Skeletal muscle tissue (tissue), 4 donors: Measurements from ENCODE around the gene LGALS7B. TPM values are rescaled to one million over a fixed set of nuclear protein-coding genes. Genes with fewer than 3 reads are reported as not detected.
"Not testable (repeated sequence)": the region's sequence is repeated elsewhere in the genome, so short reads cannot be mapped to it uniquely, and the experiment has no call there.

Source experiments
- H3K27ac ChIP-seq: one replicate; pipeline ENCODE4 v1.7.0; 2013; ENCODE audit warnings: mild to moderate bottlenecking, low read depth, low read length, inconsistent platforms
- H3K27me3 ChIP-seq, 3 donors: one replicate each; pipeline ENCODE4 v1.7.0; 2013; ENCODE audit warnings: low read length in 3 of 3; ENCODE audit not compliant: control insufficient read depth in 3 of 3, insufficient read depth in 3 of 3
- H3K36me3 ChIP-seq, 3 donors: one replicate each; pipeline ENCODE4 v1.7.0; 2013; ENCODE audit warnings: low read length in 3 of 3; ENCODE audit not compliant: control insufficient read depth in 3 of 3, insufficient read depth in 3 of 3
- H3K4me1 ChIP-seq, 3 donors: one replicate each; pipeline ENCODE4 v1.7.0; 2013; ENCODE audit warnings: low read length in 3 of 3, mild to moderate bottlenecking in 3 of 3; ENCODE audit not compliant: control insufficient read depth in 3 of 3, insufficient read depth in 3 of 3
- H3K4me3 ChIP-seq, 3 donors: one replicate each; pipeline ENCODE4 v1.7.0; 2013; ENCODE audit warnings: low read length in 3 of 3
- H3K9ac ChIP-seq, 3 donors: one replicate each; pipeline ENCODE4 v1.7.0; 2013; ENCODE audit warnings: low read length in 3 of 3, mild to moderate bottlenecking in 3 of 3, moderate library complexity in 2 of 3, low read depth in 1 of 3
- H3K9me3 ChIP-seq, 3 donors: one replicate each; pipeline ENCODE4 v1.7.0; 2013; ENCODE audit warnings: low read length in 3 of 3; ENCODE audit not compliant: control insufficient read depth in 3 of 3
- total RNA-seq: library from RNA; depleted of rRNA; stranded (reverse); fragments of >200 nt; gene quantifications from one replicate; pipeline ENCODE4 v1.2.3, GENCODE V29; 2014
- donor health status: Osteomylitis.

LGALS7B gene
- total RNA-seq, 1 donor from 2014 or later: not detected

DNA sequence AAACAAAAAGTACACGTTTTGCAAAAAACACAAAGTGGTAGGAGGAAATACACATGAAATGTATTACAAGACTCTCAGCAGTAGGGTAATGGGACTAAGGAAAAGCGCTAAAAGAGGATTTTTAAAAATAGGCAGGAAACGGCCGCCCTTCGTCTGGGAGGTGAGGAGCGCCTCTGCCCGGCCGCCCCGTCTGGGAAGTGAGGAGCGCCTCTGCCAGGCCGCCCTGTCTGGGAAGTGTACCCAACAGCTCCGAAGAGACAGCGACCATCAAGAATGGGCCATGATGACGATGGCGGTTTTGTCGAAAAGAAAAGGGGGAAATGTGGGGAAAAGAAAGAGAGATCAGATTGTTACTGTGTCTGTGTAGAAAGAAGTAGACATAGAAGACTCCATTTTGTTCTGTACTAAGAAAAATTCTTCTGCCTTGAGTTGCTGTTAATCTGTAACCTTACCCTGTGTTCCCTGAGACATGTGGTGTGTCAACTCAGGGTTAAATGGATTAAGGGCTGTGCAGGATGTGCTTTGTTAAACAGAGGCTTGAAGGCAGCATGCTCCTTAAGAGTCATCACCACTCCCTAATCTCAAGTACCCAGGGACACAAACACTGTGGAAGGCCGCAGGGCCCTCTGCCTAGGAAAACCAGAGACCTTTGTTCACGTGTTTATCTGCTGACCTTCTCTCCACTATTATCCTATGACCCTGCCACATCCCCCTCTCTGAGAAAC is 18.5 kb downstream of the LGALS7B start:
- not testable (repeated sequence) for H3K4me1 ChIP-seq, H3K27ac ChIP-seq, H3K36me3 ChIP-seq, H3K27me3 ChIP-seq, H3K9ac ChIP-seq, H3K9me3 ChIP-seq, H3K4me3 ChIP-seq

GRCh38 chr19:38808741-38809140 is 19.7 kb downstream of the LGALS7B start:
- Histone ChIP-seq H3K36me3 (peaks cover 0 to 9% (median 1%) of the 10 kb centered on the region in 3 donors), H3K4me1 (no peaks in the 10 kb centered on the region), H3K27ac (no peak overlapping the region), H3K27me3 (no peaks in the 10 kb centered on the region), H3K9me3 (no peaks in the 10 kb centered on the region), H3K9ac (no peak overlapping the region), H3K4me3 (no peak overlapping the region)

DNA sequence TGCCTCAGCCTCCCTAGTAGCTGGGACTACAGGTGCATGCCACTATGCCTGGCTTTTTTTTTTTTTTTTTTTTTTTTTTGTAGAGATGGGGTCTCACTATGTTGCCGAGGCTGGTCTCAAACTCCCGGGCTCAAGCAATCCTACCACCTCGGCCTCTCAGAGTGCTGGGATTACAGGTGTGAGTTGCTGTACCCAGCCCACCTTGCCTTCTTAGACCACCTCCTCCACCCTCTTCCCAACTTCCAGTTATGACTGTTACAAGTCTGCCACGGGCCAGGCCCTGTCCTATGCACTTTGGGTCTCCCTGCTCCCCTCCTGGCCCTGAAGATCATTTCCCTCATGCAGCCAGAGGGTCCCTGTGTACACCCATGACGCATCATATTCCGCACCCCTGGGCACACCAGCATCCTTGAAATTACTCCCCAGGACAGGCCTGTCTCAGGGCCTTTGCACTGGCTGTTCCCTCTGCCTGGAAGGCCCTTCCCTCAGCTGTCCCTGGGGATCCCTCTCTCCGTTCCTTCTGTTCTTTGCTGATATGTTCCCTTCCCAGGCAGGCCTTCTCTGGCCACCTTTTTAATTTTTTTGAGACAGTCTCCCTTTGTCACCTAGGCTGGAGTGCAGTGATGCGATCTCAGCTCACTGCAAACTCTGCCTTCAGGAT is 20.7 kb downstream of the LGALS7B start:
- no peaks in the 10 kb centered on the region for H3K9me3 ChIP-seq
- no peaks in the 10 kb centered on the region for H3K4me1 ChIP-seq
- no peaks in the 10 kb centered on the region for H3K27me3 ChIP-seq
- peaks cover 0 to 7% (median 0%) of the 10 kb centered on the region in 3 donors for H3K36me3 ChIP-seq
- H3K9ac ChIP-seq: no peak overlapping the region
- no peak overlapping the region for H3K27ac ChIP-seq
- H3K4me3 ChIP-seq: no peak overlapping the region

- Histone ChIP-seq H3K36me3 (peaks cover 23 to 27% (median 24%) of the 10 kb centered on the region in 3 donors), H3K4me1 (no peaks in the 10 kb centered on the region), H3K27ac (no peak overlapping the region), H3K9ac (no peak overlapping the region), H3K27me3 (no peaks in the 10 kb centered on the region), H3K4me3 (no peak overlapping the region), H3K9me3 (no peaks in the 10 kb centered on the region)
Measured at GRCh38 chr19:38812009-38812840, 23.2 kb downstream of the LGALS7B start.

GRCh38 chr19:38812841-38813320 is 23.9 kb downstream of the LGALS7B start, which contains the start of gene LGALS4:
TSS of gene LGALS4 (minus strand) at chr19:38812945. CDS start at chr19:38812886, 59 bp downstream.
- no peaks in the 10 kb centered on the region for H3K27me3 ChIP-seq
- H3K36me3 ChIP-seq: peaks cover 28 to 32% (median 29%) of the 10 kb centered on the region in 3 donors
- no peak within 1 kb of the TSS for H3K27ac ChIP-seq
- H3K9me3 ChIP-seq: no peaks in the 10 kb centered on the region
- H3K4me1 ChIP-seq: no peaks in the 10 kb centered on the region
- no peak within 1 kb of the TSS for H3K4me3 ChIP-seq
- no peak within 1 kb of the TSS for H3K9ac ChIP-seq

DNA sequence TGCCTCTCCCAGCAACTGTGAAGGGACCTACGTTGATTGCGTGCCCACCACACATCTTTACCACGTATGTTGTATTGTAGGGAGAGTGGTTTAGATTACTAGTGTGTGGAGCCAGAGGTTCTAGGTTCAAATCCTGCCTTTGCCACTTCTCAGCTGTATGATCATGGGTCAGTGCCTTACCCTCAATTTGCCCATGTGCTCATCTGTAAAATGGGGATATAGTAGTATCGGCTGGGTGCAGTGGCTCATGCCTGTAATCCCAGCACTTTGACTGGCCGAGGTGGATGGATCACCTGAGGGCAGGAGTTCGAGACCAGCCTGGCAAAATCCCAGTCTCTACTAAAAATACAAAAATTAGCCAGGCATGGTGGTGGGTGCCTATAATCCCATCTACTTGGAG is 24.3 kb downstream of the LGALS7B start:
- Histone ChIP-seq H3K4me3 (no peak overlapping the region), H3K27me3 (no peaks in the 10 kb centered on the region), H3K27ac (no peak overlapping the region), H3K9ac (no peak overlapping the region), H3K4me1 (no peaks in the 10 kb centered on the region), H3K36me3 (peaks cover 28 to 36% (median 33%) of the 10 kb centered on the region in 3 donors), H3K9me3 (no peaks in the 10 kb centered on the region)

DNA sequence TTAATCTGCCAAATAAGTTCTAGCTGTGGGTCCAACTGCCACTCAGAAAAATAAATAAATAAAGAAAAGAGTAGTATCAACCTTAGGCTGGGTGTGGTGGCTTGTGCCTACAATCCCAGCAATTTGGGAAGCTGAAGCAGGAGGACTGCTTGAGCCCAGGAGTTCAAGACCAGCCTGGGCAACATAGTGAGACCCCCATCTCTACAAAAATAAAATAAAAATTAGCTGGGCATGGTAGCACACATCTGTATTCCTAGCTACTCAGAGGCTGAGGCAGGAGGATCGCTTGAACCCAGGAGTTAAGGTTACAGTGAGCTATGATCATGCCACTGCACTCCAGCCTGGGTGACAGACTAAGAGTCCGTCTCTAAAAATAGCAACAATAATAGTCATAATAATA is 24.9 kb downstream of the LGALS7B start:
- H3K27ac ChIP-seq, H3K4me3 ChIP-seq, H3K9me3 ChIP-seq, H3K27me3 ChIP-seq, H3K9ac ChIP-seq, H3K4me1 ChIP-seq: not testable (repeated sequence)
- H3K36me3 ChIP-seq: peaks cover 28 to 36% (median 33%) of the 10 kb centered on the region in 3 donors

- Histone ChIP-seq H3K27me3 (no peaks in the 10 kb centered on the region), H3K4me3 (no peak overlapping the region), H3K27ac (no peak overlapping the region), H3K4me1 (peaks cover 7 to 15% (median 13%) of the 10 kb centered on the region in 3 donors), H3K9ac (no peak overlapping the region), H3K36me3 (peaks cover 28 to 33% (median 33%) of the 10 kb centered on the region in 3 donors), H3K9me3 (no peaks in the 10 kb centered on the region)
Measured at GRCh38 chr19:38815059-38816001, 26.3 kb downstream of the LGALS7B start.

DNA sequence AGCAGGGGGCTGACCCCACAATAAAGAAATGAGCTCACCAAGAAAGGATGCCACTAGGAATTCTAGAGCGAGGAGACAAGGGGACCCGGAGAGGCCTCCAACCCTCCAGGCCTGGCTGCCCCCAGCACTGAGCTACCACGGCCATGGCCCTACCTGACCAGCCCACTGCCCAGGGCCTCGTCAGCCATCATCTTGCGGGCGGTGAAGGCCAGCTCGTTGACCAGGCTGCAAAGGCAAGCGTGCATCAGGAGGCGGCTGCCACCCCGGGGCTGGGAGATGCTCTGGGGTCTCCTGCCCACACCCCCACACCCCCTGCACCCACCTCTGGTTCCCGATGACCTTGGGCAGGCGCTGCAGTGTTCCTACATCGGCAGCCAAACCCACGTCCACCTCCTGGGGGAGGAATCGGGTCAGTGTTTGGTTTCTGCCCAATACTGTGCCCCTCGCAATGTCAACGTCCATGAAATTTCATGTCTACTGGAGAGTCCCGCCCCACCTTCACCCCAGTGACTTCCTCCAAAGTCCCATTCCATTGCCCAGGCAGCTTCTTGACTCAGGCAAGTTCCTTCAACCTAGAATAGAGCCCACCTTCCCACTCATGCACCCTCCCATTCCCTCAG is 27.2 kb downstream of the LGALS7B start:
- no peaks in the 10 kb centered on the region for H3K9me3 ChIP-seq
- H3K4me3 ChIP-seq: no peak overlapping the region
- H3K4me1 ChIP-seq: peaks cover 12 to 22% (median 20%) of the 10 kb centered on the region in 3 donors
- no peak overlapping the region for H3K27ac ChIP-seq
- no peaks in the 10 kb centered on the region for H3K27me3 ChIP-seq
- H3K36me3 ChIP-seq: peaks cover 28 to 36% (median 34%) of the 10 kb centered on the region in 3 donors
- H3K9ac ChIP-seq: no peak overlapping the region
